GM19372 (cell line): Measurements from ENCODE around the gene TP53I13.

Experiments
- ATAC-seq: cut with Tn5 transposase; IDR thresholded peaks from one replicate; pipeline ENCODE4 v1.9.1; 2021; ENCODE audit warnings: mild to moderate bottlenecking, low read depth, moderate library complexity; ENCODE audit not compliant: unreplicated experiment

Gene TP53I13

DNA sequence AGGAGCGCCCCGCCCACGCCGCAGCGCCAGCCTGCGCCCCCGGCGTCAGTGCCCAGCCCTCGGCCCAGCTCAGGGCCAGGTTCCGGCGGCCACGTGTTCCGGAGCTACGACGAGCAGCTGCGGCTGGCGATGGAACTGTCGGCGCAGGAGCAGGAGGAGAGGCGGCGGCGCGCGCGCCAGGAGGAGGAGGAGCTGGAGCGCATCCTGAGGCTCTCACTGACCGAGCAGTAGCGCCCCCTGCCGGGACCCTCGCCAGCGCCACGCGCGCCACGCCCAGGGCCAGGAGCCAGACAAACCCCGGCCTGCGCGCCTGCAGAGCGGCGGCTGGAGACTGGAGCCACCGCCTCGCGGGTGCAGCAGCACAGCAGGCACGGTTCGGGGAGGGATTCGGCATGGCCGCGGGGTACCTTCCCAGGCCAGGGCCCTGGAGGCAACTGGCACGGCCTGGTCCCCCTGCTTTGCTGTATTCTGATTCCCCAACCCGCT, 44.9 kb downstream of the TP53I13 start:
- ATAC-seq, result peak; percentile 50

DNA sequence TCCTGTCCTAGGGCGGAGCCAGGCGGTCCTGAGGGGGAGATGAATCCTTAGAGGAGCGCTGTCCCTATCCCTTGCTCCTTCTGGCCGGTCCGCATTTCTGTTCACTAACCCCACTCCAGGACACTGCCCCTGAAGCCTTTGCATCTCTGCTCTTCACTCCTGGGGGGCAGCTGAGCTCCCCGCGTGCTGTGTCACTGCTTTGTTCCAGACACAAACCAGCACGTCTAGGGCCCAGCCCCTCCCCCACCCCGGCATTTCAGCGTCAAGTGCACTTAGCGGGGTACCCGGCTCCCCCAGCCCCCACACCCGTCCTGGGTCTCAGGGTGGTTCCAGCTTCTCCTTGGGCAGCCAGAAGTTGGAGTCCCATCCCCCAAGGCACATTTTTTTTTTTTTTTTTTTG, 45.4 kb downstream of the TP53I13 start:
- no peak for ATAC-seq

DNA sequence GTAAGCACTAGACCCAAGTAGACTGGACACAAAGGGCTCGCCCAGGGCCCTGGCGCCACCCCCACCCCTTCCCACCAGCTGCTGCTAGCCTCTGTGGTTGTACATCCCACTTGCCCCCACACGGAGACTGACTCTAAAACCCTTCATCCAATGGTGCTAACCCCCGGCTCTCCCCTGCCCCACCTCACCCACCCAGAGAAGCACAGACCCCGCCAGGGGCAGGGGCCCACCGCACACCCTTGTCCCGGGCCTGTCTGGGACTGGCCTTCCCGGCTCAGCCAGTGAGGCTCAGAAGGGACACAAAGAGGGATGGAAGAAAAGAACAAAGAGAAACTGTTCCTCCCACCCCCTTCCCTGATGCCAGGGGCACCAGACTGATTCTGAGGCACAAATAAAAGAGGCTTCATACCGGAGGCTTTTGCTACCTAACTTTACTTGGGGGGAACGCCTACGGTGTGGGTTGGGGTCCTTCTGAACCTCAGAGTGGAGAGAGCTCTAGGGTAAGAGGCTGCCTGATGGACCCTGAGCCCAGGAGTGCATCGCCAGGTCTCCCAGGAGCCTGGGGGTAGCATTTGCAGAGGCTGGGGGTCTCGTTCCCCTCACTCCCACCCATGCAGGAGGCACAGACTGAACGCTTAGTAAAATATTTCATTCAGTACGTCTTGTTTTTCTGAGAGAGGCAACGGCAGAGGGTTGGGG, 46.0 kb downstream of the TP53I13 start:
- ATAC-seq, result no peak

DNA sequence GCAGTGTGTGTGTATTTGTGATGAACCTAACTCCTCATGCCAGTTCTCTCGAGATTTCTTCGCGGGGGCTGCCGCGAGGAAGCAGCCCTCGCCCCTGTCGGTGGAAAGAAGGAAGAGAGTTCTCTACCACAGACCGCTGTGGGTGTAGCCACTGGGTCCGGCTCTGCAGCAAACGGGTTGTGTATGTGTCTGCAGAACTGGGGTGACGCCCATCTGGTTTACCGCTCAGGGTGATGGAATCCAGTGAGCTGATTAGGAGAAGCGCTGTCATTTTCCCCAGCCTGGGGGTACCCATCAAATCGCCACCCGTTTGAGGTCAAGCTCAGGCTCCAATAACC, 46.5 kb downstream of the TP53I13 start:
- no peak for ATAC-seq

DNA sequence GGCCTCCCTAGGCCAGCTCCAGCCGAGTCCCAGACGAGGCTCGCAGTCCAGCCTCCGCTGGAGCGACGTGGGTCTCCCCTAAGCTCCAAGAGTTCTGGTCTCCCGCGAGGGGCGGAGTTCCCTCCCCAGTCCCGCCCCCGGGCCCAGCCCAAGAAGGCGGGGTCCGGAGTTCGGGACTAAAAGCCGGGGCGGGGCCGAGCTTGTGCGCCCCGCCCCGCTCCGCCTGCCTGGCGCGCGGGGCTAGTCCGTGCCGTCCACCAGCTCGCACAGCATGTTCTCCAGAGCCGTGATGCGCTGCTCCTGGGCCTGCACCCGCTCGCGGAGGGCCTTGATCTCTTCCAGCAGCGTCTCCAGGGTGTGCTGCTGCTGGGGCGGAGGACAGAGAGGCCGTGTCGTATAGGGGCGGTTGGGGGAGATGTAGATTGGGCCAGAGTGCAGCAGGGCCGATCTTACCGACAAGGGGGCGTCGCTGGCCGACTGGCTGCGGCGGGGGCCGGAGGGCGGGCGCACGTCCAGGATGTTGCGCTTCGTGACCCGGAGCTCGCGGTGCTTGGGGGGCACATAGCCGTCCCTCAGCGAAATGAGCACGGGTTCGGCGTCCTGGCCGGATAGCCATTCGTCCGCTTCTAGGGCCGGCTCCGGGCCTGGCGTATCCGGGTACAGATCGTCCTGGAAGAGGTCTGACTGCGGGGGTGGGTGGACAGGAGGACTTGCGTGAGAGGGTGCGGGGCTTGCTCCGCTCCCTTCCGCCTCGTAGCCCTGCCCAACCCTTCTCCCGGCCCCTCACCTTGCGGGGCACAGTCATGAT, 47.2 kb downstream of the TP53I13 start:
- ATAC-seq, result peak; percentile 54

DNA sequence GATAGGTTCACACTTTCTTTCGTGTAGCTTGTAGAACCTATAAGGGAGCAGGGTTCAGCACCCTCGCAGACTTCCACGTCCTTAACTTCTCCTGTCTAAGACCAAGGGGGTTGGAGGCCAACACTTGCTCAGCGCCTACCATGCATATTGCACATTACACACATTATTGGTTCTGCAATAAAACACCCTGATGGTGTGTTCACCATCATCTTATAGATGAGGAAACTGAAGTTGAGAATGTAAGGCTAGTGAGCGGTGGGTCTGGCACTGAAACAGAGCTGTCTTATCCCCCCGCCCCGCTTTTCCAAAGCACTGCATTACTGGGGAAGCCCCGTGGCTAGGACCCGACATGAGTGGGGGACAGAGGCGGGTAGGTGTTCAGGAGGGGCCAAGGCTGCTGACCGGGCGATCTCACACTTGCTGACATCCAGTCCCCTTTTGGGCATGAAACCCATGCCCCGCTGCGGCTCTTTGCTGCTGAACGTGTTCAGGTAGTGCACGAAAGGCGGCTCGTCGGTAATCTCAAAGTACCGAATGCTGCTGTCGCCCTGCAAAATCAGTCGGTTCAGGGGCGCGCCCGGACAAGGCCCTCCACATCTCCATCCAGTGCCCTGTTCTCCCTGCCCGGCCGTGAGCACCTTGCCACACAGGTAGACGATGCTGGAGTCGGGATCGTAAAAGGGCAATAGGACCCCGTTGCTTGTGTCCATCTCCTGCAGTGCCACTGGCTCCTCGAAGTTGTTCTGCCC, 48.0 kb downstream of the TP53I13 start:
- ATAC-seq, result no peak

DNA sequence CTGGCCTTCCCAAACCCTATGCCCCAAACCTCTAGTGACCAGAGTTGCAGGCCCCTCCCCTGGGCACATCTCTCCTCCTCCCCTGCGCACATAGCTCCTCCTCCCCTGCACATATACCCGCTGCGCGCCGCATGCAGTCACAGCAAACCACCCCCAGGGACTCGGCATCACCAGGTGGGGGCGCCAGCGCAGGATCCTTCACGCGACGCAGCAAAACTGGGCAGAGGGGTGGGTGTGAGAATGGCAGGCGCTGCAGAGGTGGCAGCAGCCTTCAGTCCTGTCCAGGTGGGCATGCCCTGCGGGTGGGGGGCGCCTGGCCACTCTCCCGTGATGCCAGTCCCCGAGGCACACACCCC, 48.6 kb downstream of the TP53I13 start:
- ATAC-seq, result no peak

DNA sequence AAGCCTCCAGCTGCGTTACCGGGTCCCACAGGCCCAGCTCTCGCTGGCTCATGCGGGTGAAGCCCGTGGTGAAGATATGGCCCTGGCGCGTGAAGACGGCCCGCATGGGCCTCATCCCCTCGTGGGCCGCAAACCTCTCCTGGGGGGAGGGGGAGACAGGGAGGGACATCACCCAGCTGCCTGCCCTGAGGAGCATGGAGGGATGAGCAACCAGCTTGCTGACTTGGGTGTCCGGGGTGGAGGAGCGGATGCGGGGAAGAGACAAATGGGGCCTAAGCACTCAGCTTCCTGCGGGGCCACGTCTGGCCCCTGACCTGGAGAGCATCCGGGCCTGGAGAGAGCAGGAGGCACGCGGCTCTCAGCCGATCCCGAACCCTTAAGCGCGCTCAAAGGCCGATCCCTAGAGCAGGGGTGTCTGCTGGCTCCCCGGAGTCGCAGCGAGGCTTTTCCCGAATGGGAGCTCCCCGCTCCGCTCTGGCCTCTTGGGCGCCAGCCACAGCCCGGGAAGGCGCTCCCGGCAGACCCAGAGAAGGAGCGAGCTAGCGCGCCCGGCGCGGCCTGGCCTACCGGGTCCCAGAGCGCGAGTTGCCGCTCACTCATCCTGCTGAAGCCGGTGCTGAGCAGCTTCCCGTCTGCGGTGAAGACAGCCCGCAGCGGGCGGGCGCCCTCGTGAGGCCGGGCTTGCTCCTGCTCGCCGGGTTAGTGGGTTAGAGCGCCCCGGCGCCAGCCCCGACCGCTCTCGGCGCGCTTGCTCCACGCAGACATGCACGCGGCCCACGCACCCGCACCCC, 49.2 kb downstream of the TP53I13 start:
- ATAC-seq, result no peak

DNA sequence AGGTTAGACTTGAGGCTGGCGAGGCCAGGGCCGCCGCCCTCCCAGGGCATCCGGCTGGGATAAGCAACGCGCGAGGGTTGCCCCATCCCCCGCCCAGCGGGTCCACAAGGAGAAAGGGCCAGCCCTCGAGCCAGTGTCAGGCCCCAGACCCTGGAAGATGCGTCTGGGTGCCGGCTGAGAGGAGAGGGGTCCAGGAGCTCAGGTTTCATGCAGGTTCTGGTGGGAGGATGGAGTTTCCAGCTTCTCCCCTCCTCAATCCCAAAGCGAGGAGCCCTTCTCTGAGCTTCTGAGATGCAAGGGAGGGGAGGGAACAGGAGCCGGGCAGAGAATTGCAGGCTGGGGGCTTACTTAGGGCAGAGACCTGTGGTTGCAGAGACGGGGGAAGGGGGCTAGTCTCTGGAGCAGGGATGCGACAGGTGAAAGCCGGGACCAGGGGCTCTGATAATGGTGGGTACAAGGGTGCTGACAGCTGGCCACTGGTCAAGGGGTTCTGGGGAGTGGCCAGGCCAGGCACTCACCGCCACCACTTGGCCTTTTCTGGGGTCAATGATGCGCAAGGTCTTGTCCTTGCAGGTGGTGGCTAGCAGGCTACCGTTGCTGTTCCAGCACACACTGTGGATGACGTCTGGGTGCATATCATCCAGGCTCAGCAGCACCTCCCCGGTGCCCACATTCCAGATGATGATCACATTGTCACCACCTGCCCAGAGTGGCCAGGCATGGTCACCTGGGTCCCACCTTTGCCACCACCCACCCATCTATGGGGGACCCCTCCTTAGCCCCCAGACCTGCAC, 50.0 kb downstream of the TP53I13 start:
- ATAC-seq, result no peak

DNA sequence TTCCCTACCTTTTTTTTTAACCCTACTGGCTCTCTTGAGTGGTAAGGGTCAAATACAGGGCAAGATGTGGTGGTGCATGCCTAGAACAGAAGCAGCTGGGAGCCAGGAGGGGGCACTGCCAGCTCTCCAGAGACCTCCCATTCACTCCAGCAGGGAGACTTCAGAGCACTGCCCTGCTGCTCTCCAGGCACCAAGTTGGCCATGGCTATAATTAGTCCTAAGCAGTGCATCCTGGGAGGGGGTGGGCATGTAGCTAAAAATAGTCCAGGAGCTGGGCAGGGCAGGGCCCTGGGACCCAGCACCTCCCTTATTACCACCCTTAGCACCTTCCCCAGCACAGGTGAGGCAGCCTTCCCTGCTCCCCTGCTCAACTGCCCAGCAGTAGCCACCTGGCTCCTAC, 50.8 kb downstream of the TP53I13 start:
- ATAC-seq, result no peak

DNA sequence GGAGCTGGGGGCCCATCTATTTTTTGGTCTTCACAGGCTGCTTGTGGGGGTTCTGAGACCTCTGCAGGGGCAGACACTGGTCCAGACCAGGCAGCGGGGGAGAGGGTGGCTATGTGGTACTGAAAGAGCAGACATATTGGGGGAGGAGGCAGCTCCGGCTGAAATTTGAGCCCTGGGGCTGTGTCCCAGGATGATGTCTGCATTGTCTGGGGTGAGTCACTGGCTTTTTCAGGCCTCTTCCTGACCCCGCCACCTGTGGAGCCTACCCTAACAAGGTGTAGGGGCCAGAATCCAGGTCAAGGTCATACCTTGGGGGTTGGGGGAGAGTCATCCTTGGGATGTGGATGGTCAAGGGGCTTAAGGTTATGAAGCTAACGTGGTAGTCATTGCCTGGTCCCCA, 51.8 kb downstream of the TP53I13 start:
- ATAC-seq, result no peak

DNA sequence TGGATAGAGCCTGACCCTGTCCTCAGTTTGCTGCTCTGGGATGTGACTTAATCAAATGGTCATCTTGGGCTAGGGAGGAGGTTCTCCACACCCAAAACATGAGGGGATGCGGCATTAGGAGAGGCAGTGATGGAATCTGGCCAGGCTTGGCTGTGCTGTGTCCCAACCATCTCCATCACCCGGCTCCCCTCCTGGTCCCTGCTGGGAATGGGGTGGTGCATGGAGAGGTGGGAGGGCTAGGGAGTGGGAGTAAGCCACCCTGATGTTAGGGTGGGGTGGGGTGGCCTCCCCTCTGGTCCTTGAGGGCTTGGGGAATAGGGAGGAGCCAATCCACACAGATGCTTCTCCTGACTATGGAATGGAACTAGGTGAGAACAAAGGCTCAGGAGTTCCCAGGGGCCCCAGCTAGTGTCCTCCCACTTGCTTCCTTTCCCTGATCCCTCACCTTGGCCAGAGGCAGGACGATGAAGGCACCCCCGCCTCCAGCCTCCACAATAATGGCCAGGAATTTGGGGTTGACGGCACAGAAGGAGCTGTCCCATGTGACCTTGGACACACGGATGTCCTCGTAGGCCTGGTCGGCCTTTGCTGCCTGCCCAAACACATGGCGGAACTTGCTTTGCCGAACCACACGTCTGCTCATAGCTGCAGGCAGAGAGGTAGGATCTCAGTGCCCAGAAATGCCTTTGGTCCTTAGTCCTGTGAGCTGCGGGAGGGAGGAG, 52.4 kb downstream of the TP53I13 start:
- no peak for ATAC-seq

DNA sequence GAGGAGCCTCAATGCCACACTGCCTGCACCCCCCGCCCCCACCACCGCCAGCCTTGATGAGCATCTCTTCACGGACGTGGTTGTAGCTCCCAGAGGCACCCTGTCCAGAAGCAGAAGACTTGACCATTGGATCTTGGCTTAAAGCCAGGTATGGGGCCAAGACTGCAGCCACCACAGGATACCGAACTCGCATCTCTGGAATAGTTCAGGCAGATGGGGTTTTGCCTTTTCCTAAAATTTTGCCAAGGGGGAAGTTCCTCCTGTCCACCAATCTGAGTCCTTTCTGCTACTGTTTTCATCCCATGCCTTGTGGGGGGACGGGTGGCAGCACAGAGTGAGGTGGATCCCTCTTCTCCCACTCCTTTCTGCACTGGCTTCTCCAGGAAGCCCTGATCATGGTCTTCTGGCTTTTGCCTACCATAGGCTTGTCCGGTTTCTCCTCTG, 53.3 kb downstream of the TP53I13 start:
- ATAC-seq, result no peak
